GM19395 (cell line): ENCODE results near the gene CAT.

Source experiments
- ATAC-seq: cut with Tn5 transposase; IDR thresholded peaks from one replicate; pipeline ENCODE4 v1.9.1; 2021; ENCODE audit warnings: mild to moderate bottlenecking, moderate library complexity; ENCODE audit not compliant: unreplicated experiment

The CAT gene

DNA sequence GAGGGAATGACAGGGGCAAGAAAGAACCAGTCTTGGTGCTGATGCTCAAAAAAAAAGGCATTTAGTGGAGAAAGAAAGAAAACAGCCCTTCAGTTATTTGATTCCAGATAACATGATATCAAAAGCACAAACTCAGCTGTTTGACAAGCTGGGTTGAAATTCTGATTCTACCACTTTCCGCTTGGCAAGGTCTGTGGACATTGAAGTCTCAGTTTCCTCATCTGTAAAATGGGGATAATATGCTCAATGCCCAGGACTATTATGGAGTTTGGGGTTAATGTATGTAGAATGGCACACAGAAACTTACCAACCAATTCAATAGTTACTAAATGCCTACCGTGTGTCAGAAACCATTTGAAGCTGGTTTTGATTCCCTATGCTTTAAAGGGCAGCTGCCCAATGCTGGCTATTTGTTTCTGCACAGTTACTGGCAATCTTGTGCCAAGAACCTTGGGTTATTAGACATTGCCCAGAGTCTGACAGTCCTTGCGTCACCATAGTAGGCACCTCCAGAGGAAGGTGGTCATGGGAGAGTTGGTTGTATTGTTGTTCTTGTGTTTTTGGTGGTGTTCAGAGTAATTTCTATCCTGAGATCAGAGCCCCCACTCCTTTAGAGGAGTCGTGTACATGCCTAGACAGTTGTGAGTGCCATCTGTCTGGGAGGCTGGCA, 55.3 kb downstream of the CAT start:
- no peak for ATAC-seq

DNA sequence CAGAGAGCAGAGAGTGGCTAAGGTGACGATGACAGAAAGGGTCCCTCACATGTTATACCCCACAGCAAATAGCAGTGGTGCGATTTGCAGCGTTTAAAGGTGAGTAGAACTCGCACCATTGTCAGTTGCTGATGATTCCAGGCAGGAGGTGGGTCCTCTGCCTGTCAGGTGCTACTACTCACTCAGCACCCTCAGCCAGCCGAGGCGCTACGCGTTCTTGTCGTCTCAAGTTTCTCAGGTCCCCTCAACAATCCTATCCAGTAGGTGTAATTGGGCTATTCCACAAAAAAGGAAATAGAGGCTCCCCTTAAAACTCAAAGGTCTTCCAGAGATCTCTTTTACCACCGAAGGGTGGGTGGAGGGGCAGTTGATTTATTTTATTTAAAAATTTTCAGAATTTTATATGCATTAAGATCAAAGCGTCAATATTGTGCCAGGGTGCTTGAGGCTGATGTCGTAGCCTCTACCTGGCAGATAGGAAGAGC, 56.5 kb downstream of the CAT start:
- ATAC-seq = no peak

DNA sequence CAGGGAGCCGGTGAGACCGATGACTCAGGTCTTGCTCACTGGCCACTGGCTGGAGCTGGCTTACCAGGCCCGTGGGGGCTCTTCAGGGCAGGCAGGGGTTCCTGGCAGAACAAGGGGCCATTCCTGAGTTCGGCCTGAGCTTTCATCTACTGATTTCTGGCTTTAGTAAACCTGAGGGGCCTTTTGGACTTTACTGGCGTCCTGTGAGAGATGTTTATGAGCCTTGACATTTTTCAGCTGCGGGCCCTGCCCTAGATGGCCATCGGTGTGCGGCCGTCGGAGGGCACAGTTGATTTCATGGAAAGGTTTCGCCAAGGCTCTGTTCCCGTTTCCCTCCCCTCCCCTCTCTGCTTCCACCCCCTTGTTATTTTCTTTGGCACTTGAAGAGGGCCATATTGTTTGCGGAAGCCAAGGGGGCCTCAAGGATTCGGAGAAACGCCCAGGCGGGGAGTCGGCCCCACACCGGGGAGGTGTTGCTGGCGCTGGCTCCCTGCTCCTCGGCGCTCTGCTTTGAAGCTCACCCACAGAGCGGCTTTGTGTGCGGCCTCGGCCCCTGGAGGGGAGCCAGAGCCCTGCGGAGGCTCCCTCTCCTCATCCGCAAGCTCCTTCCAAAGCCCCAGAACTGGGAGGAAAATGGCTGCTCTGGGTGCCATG, 57.1 kb downstream of the CAT start:
- ATAC-seq = no peak

DNA sequence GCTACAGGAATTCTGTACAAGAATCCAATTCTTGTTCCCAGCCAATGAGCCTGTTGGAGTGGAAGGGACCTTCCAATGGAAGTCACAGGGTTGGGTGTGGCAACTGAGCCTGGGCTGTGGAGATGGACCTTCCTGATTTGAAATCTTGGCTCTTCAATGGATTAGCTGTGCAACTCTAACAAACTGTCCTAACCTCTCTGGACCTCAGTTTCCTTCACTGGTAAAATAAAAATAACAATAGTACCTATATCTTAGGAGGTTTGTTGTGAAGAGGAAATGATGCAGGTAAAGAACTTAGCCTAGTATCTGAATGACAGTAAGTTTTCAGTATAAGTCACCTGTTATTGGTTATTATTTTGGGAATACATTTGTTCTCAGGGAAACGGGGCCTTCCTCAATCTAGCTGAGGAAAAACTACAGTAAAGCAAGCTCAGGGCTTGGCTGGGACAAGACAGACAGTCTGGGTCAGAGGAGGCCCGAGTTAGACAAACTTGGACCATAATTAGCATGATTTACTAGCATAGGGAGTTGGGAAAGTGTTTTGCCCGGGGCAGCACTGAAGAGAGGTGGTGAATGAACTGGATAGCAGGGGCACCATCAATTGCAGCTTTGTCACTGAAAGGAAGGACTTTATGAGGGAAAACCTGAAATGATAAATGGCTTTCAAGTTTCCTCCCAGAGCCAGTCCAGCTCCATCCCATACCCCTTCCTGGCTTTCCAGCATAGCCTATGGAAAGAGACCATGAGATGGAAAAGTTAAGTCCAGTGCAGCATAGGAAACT, 61.2 kb downstream of the CAT start:
- ATAC-seq = no peak

DNA sequence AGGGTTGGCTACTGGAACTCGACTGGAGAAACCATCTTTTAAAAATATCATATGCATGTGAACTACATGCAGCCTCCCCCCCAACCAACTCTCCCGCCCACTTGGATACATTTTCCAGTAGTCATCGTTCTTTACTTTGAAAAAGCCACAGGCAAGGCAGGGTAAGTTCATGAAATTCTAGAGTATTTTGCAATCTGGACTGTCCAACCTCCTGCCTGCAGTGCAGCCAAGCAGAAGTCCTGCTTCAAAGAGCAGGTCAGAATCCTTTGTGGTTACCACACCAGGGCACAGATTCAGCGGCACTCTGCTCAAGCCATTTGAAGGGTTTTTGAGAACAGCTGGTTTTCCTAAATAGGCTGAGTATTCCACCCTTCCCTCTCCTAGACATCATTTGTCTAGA, 62.8 kb downstream of the CAT start:
- no peak for ATAC-seq

DNA sequence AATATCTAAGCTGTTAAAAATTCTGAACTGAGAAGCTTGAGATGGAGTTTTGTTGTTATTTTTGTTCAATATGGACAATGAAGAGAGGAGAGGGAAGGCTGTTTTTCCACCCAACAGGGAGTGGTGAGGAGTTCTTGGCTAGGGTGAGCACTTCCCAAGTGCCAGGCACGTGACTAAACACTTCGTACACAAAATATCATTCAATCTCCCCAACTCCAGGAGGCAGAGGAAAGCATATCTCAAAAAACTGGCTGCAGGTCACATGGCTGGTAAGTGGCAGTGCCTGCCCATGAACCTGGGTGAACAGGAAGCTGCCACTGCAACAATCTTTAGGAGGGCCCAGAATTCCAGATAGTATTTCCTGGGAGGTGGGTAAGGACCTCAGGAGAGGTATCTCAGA, 63.2 kb downstream of the CAT start:
- ATAC-seq = no peak

DNA sequence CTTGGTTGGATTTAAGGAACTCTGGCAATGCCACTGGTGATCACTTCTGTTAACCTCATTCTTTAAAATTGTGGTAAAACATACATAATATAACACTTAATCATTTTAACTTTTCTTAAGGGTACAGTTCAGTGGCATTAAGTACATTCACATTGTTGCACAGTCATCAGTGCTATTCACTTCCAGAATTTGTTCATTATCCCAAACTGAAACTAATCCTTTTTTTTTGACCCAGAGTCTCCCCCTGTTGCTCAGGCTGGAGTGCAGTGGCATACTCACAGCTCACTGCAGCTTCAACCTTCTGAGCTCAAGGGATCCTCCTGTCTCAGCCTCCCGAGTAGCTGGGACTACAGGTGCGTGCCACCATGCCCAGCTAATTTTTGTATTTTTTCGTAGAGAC, 64.2 kb downstream of the CAT start:
- ATAC-seq = no peak

DNA sequence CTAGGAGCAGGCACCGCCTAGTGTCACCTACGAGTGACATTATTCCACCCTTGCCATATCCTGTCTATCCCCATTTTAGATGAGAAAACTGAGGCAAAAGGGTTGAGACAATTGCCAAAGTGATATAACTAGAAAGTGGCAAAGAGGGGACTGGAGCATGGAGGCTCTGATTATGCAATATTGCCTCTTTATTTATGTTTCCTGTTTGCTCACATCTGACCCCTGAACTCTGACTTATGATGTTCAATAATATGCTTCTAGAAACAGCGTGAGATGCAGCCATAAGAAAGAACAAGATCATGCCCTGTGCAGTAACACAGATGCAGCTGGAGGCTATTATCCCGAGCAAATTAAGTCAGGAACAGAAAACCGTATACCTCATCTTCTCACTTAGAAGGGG, 67.1 kb downstream of the CAT start:
- ATAC-seq = no peak

DNA sequence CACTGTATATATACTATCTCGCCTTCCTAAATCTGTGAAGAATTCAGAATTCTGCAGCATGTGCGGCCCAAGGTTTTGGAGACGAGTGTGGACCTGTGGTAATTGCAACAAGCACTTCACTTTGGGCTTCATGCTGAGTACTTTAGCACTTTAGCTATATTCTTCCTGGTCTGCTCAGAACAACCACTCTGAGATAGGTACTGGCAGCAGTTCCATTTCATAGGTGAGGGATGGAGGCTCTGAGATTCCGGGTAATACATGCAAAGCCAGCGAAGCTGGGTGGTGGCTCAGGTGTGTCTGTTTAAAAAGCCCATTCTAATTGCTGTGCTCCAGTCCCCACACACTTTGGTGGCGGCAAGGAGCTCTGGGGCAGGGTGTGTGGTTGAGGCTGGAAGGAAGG, 68.4 kb downstream of the CAT start:
- ATAC-seq = no peak

DNA sequence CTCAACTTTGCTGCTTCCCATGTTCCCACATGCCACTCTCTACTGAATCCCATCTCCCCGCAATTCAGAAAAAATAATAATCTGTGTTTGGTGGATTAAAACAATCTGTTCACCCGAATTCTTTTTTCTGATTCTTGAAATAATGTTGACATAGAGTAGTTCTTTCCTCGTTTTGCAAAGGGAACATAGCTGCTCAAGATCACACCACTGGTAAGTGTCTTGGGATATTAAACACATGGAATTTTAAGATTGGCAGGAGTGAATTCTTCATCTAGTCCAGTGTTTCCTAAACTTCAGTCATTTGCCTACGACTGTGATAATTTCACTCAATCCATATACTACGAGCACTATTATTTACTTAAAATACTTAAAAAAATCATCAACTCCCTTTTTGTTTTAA, 68.9 kb downstream of the CAT start:
- ATAC-seq = no peak

DNA sequence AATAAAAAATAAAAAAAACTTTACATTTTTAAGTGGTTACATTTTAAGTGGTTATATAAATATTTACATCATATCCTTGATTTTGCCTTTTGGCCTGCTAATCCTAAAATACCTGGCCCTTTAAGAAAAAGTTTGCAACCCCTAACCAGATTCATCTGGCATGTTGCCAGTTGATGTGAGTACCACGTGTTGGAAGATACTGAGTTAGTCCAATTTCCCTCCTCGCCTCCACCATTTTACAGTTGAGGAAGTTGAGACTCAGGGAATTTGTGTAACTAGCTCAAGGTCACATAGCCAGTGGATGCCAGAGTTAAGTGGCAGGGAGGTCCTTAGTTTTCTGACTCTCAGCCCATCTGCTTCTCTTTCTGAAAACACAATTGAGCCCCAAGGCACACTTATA, 69.8 kb downstream of the CAT start:
- ATAC-seq = no peak

DNA sequence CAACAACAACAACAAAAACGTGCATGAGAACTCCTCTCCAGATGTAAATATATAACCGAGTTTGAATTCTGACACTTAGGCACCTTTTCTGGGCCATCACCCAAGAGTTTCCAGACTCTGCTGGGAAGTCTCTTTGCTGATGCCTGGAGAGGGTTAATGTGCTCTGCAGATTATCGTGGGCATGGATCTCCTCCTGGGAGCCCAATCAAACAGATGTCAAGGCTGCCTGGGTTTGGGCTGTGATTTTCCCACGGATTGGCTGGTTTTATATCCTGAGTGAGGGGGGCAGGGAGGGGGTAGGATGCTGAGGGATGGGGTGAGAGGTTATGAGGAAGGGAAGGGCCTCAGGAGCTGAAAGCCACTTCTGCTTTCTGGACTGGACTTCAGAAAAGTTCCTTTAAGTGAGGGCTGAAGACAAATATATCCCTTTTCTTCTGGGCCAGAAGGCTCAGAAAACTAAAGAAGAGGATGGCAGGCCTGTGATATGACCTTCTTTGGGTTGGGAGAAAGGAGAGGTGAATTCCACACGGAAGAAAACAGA, 70.7 kb downstream of the CAT start:
- ATAC-seq = no peak

DNA sequence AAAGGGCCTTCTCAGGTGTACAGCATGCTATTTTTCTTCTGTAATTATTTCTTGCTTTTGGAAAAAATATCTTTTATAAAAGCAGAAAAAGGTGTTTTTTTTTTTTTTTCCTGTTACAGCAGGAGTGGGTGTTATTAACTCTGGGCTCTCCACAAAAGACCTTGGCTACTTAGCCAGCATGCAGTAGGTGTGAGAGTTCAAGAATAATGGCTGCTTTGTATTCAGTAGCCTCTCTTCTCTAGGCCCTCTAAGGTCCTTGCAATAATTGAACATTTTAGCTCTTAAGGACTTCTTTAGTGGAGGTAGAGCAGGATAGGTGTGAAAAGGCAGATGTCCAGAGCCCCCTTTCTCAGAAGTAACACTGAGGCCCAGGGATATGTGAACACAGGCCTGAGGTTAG, 71.5 kb downstream of the CAT start:
- no peak for ATAC-seq

DNA sequence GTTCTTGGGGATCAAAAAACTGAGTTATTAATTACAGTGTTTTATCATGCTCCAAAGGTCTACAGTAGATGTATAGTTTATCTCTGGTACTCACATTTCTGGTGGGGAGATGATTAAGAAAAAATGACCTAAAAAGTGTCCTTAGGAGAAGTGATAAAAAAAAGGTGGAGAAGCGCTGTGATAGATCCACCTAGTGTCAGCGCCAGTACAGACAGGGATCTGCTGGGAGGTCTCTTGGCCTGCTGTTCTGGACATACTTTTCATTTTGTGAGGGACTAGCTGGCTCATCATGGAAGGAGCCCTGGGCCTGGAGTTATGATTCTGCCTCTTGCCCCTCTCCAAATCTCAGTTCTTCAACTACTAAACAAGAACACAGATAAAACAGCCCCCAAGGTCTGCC, 71.9 kb downstream of the CAT start:
- no peak for ATAC-seq

DNA sequence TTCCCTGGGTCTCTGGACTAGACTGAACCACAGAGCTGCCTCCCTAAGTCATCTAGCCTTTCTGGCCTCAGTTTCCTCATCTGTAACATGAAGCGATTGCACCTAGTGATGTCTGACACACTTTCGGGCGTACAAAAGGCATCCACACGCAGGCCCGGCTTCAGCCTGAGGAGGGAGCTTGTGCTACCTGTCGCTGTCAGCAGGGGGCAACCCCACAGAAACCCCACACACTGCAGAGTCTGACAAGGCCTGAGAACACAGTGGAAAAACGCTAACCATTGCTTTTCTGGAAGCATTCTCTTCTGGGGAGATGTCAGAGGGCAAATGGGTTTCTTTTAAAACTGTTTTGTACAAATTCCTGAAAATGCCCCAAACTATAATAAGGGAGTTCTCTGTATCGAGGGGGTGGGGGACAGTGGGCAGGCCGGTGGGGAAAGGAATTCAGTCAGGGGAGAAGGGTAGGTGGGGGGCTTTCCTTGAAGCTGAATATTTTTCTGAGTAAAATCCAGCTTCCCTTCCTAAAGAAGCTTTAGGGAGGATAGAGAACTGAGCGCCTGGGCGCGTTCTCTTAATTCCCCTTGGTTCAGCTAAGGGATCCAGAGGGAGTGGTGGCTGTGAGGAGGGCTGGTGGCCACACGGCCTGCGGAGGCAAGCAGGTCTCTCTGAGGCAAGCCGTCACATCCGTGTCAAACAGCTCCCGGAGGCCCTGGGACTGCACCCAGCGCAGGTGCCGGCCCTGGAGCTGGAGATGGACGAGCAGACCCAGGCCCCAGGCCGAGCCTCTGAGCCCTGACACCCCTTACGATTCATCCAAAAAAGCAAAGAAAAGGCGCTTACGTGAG, 74.3 kb downstream of the CAT start:
- ATAC-seq = peak; percentile 91

DNA sequence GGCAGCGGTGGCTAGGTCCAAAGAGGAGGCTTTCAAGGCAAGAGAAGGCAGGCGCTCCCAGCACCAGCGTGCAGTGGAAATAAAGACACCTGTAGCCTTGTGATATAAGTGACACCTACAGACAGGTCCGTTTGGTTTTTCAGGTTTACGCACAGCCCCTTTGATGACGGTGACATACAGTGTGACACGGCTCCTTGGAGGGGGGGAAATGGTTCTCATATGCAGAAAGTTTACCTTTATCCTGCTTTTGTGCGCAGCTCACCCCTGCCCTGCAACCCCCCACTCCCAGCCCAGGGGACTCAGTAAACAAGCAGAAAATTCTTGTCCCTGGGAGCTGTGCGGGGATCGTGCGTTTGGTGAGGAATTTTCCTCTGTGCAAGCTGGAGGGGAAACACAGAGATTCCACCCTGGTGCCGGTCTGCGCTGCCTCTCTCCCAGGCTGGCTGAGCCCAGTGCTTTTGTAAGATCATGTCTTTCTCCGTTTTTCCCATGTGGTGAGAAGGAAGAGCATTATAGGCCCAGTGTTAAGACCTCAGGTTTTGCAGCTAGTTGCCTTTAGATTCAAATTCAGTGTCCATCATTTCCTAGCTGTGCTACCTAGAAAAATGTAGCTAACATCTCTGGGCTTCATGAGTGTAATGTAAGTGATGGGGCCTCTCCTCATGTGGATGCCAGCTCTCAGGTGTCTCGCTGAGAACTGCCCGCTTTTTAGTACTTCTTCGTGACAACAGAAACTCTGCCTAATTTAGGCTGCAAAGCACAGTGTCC, 75.1 kb downstream of the CAT start, which contains the start of gene ELF5:
Gene ELF5 (minus strand): TSS at position 113 of the 768 bp plus-strand sequence. CDS start 8,045 bp downstream, outside the sequence.
- ATAC-seq = no peak

DNA sequence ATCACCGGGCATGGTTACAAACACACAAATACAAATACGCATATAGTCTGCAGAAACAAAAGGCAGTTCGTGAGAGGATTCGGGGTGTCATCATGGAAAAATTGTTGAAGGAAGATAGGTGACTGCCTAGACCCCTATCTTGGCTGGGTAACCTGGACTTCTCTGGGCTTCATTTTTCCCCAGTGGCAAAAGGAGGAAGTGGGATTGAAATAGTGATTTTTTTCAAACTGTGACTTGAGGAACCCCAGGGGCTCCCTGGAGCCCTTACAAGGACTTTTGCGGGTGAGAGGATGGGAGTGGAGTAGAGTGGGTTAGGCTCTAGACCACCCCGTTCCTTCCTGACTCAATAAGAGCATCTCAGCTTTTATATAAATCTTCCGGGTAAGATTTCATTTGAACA, 75.9 kb downstream of the CAT start:
- no peak for ATAC-seq

DNA sequence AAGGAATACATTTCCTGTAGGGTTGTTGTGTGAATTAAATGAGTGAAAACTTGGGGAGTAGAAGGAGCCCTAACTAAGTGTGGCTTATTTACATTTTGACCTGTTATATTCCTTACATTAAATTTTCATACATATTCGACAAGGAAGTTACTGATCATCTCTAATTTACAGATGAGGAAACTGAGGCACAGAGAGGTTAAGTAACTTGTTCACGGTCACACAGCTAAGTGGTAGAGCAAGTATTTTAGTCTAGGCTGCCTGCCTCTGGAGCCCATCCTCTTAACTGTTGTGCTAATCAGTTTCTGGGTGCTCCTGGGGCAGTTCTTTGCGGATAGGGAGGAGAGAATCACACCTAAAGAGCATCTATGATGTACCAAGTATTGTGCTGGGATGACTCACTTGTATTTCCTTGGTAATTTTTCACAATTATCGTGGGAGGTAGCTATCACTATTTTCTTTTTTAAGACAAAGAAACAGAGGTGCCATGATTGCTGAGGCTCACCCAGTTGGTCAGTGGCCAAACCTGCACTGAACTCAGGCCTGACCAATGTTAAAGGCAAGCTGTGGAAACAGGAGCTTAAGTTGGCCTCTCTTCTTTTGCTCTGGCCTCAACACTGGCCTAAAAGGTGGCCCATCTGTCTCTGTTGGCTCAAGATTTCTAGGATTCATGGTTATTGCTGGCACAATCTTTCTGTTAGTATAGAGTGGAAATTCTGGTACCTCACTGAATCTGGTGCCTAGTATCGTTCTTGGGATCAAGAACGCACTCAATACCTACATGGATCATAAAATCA, 77.7 kb downstream of the CAT start:
- no peak for ATAC-seq

DNA sequence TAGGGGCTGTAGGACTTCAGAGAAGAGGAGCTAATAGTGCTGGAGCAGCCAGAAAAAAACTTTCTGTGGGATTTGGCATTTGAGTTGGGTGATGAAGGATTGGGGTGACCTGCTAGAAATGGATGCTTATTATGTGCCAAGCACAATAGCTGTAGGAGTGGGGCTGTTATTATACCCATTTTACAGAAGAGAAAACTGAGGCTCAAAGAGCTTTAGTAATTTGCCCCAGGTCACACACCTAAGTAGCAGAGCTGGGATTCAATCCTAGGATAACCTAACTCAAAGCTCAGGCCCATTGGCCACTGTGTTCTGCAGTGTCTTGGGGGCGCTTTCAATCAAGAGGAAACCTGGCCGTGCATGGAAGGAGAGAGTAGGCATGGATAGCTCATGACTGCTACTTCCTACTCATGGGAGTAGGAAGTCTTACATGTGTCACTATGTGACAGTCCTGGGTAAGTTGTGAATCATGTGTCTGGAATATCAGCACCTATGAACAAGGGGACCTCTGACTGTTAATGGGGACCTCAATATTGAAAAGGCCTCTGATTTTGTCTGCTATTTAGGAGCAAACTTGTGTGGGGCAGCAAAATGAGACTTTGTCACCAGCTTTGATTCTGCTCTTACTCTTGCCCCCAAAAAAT, 81.0 kb downstream of the CAT start:
- no peak for ATAC-seq
